Heart left ventricle (tissue), 16 donors: Measurements from ENCODE around the gene PP2D1. TPM values are rescaled to one million over a fixed set of nuclear protein-coding genes. Genes with fewer than 3 reads are reported as not detected.

Experiments used
- ATAC-seq, 4 donors: fragments of 200-7000 bp; cut with Tn5 transposase; one replicate each; pipeline ENCODE4 v1.9.1; 2020 to 2022; ENCODE audit warnings: moderate library complexity in 4 of 4, mild to moderate bottlenecking in 3 of 4, moderate number of reproducible peaks in 1 of 4
- DNase-seq, 5 donors: peaks; one replicate each; pipeline ENCODE4 v3.0.0-alpha.2; 2020
- H3K27ac ChIP-seq, 12 donors: fragments of 200-600 bp; sonication (generic) in 4 of 12; one replicate each; pipeline versions ENCODE4 v1.5.0 to v1.8.0; 2016 to 2022; ENCODE audit warnings: mild to moderate bottlenecking in 2 of 12
- H3K27me3 ChIP-seq, 9 donors: fragments of 200-600 bp; sonication (generic) in 2 of 9; one replicate each; pipeline versions ENCODE4 v1.5.1 to v1.8.0; 2016 to 2022; ENCODE audit warnings: mild to moderate bottlenecking in 3 of 9
- H3K36me3 ChIP-seq, 9 donors: fragments of 200-600 bp; sonication (generic) in 2 of 9; one replicate each; pipeline versions ENCODE4 v1.5.0 to v1.8.0; 2018 to 2022; ENCODE audit warnings: mild to moderate bottlenecking in 2 of 9
- H3K4me1 ChIP-seq, 12 donors: fragments of 200-600 bp; sonication (generic) in 4 of 12; one replicate each; pipeline versions ENCODE4 v1.5.0 to v1.8.0; 2016 to 2022; ENCODE audit warnings: mild to moderate bottlenecking in 3 of 12
- H3K4me3 ChIP-seq, 12 donors: fragments of 200-600 bp; sonication (generic) in 4 of 12; one replicate each; pipeline versions ENCODE4 v1.5.0 to v1.8.0; 2017 to 2022; ENCODE audit warnings: mild to moderate bottlenecking in 9 of 12, moderate library complexity in 4 of 12
- H3K9me3 ChIP-seq, 12 donors: fragments of 200-600 bp; sonication (generic) in 4 of 12; one replicate each; pipeline versions ENCODE4 v1.5.0 to v1.8.0; 2016 to 2022; ENCODE audit warnings: mild to moderate bottlenecking in 1 of 12
- POLR2A ChIP-seq, 2 donors: fragments of 450-650 bp; IDR thresholded peaks; one replicate each; pipeline ENCODE4 v1.6.1; 2017; ENCODE audit warnings: antibody characterized with exemption in 2 of 2, mild to moderate bottlenecking in 2 of 2, moderate library complexity in 2 of 2
- WGBS, 4 donors: extraction: QIAGEN DNeasy Blood & Tissue Kit in 2 of 4; methylation state at CpG; one replicate each; pipeline versions ENCODE4 v1.1.5 to v1.1.7; 2013 to 2018; 5-methylcytosine and 5-hydroxymethylcytosine counted together
- intact Hi-C, 10 donors: fragments of 100-400 bp; cut with DNase I; formaldehyde crosslinking; loops; one replicate each; pipeline versions ENCODE4 v1.11.1 to v1.14.2; 2022
- polyA plus RNA-seq, 2 donors: library from polyadenylated mRNA; stranded (reverse); fragments of 200-250 nt; gene quantifications; one replicate each; pipeline ENCODE4 v1.2.3, GENCODE V29; 2013
- total RNA-seq, 9 donors: library from RNA; depleted of rRNA in 2 of 9; stranded (reverse); fragments of >200 nt in 2 of 9; fragmentation: NEBNext Ultra II Directional in 3 of 9; extraction: Animal tissue kit (Norgen Biotek cat#: 25700) in 3 of 9; gene quantifications; one replicate each; pipeline versions ENCODE4 v1.1.0 to v1.2.4, GENCODE V29; 2016 to 2023
- TF ChIP-seq, protein P1 (sequence below), 12 donors: fragments of 200-600 bp; sonication (generic) in 4 of 12; IDR thresholded peaks; one replicate each; pipeline versions ENCODE4 v1.5.0 to v1.8.0; 2018 to 2022; ENCODE audit warnings: antibody characterized with exemption in 12 of 12, mild to moderate bottlenecking in 5 of 12
- donor health status: ischemic (EF 13 %, LVEDD 7.1; RV severe dilation, severe dysfunction).
- donor health status: healthy with polysubstance abuse.
- donor health status: DM: no; HTN: yes; CAD: no.
- donor health status: DM: no; HTN: no; CAD: no.
- donor health status: ischemic (EF 25% LVEDD 6.9; RV normal size, moderate dysfunction).
- donor health status: ischemic (EF 25% LVEDD 5.7; RV mildly dilated, moderate dysfunction).
- donor health status: healthy.
- donor health status: DM: yes; HTN: yes; CAD: no.
- donor health status: ischemic (EF 35%, LVEDD 5.7; RV mildly dilated, moderate dysfunction).
- donor health status: nonischemic (EF 11% LVEDD 7.7; RV severe dilation, severe dysfunction).
- donor health status: DM: yes; HTN: yes; CAD: no.
- donor health status: PGD.
- donor health status: ischemic (EF 29% LVEDD 5.4; RV normal size, mild dysfunction).
- donor health status: nonischemic (EF 23%, LVEDD 6.1; RV moderate dilation, normal function).

Gene PP2D1
- total and polyA plus RNA-seq, 11 donors, result not detected

- ATAC-seq (no peak), DNase-seq (no peak)
- H3K27ac ChIP-seq, result no peak overlapping the region
- H3K9me3 ChIP-seq, result no peaks in the 10 kb centered on the region
- no peak for TF ChIP-seq POLR2A (IDR thresholded peaks at IDR 0.05)
- TF ChIP-seq, protein P1, sequence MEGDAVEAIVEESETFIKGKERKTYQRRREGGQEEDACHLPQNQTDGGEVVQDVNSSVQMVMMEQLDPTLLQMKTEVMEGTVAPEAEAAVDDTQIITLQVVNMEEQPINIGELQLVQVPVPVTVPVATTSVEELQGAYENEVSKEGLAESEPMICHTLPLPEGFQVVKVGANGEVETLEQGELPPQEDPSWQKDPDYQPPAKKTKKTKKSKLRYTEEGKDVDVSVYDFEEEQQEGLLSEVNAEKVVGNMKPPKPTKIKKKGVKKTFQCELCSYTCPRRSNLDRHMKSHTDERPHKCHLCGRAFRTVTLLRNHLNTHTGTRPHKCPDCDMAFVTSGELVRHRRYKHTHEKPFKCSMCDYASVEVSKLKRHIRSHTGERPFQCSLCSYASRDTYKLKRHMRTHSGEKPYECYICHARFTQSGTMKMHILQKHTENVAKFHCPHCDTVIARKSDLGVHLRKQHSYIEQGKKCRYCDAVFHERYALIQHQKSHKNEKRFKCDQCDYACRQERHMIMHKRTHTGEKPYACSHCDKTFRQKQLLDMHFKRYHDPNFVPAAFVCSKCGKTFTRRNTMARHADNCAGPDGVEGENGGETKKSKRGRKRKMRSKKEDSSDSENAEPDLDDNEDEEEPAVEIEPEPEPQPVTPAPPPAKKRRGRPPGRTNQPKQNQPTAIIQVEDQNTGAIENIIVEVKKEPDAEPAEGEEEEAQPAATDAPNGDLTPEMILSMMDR (IDR thresholded peaks at IDR 0.05), result no peak
- H3K4me1 ChIP-seq, result peaks cover 0 to 1% (median 0%) of the 10 kb centered on the region in 12 donors
- H3K4me3 ChIP-seq, result no peak overlapping the region
- peaks cover 0 to 11% (median 0%) of the 10 kb centered on the region in 9 donors for H3K27me3 ChIP-seq
- 70 to 79% (median 71%) methylated on average over 7 of the region's 7 CpGs for WGBS, 4 donors
- intact Hi-C loops, result no loop called here
- no peaks in the 10 kb centered on the region for H3K36me3 ChIP-seq
Measured at GRCh38 chr3:19937459-19938294, 74.4 kb downstream of the PP2D1 start.

Other genes starting within 250 kb of the PP2D1 start
- 1 to 10 TPM in 1 of 9 donors, under 1 TPM in 2, not detected in 6; 0.85 to 1.6 (median 0.85) TPM for gene EFHB, start 78.0 kb downstream of the PP2D1 start, total RNA-seq
- gene EFHB, start 78.0 kb downstream of the PP2D1 start, polyA plus RNA-seq, result under 1 TPM; 0.14 to 0.65 TPM
- gene RAB5A, start 65.2 kb downstream of the PP2D1 start, total RNA-seq, result 10 to 100 TPM; 34.9 to 74.0 (median 61.9) TPM
- 10 to 100 TPM; 30.3 to 49.3 TPM for gene RAB5A, start 65.2 kb downstream of the PP2D1 start, polyA plus RNA-seq
- 10 to 100 TPM; 45.9 to 82.8 (median 70.2) TPM for gene KAT2B, start 28.2 kb upstream of the PP2D1 start, total RNA-seq
- gene KAT2B, start 28.2 kb upstream of the PP2D1 start, polyA plus RNA-seq, result 10 to 100 TPM; 19.4 to 26.2 TPM
- gene SGO1, start 173.9 kb upstream of the PP2D1 start, total RNA-seq, result 1 to 10 TPM in 2 of 9 donors, under 1 TPM in 3, not detected in 4; 0.12 to 2.8 (median 0.30) TPM
- under 1 TPM in 1 of 2 donors, not detected in 1; 0.04 TPM for gene SGO1, start 173.9 kb upstream of the PP2D1 start, polyA plus RNA-seq